DND-41 (cell line): Measurements from ENCODE around the gene NEB.

ENCODE experiments used
- ATAC-seq: fragments of 200-7000 bp; cut with Tn5 transposase; 3 replicates; pipeline ENCODE4 v1.9.1; 2021; ENCODE audit warnings: low read depth; ENCODE audit not compliant: insufficient read depth
- DNase-seq: peaks from one replicate; pipeline ENCODE4 v3.0.0-alpha.2; 2020
- H2AFZ ChIP-seq: 2 replicates; pipeline ENCODE4 v1.6.0; 2012; ENCODE audit warnings: low read depth, low read length
- H3K27ac ChIP-seq: 2 replicates; pipeline ENCODE4 v1.5.1; 2012; ENCODE audit warnings: low read length, inconsistent platforms
- H3K27me3 ChIP-seq: fragments of 200-600 bp; sonication (generic); 2 replicates; pipeline ENCODE4 v1.6.0; 2012; ENCODE audit warnings: low read length, mild to moderate bottlenecking, inconsistent platforms; ENCODE audit not compliant: insufficient read depth, poor library complexity
- H3K36me3 ChIP-seq: 2 replicates; pipeline ENCODE4 v1.5.1; 2012; ENCODE audit warnings: low read length, inconsistent platforms; ENCODE audit not compliant: insufficient read depth
- H3K4me1 ChIP-seq: 2 replicates; pipeline ENCODE4 v1.5.1; 2012; ENCODE audit warnings: mild to moderate bottlenecking, low read length; ENCODE audit not compliant: insufficient read depth
- H3K4me2 ChIP-seq: 2 replicates; pipeline ENCODE4 v1.6.0; 2012; ENCODE audit warnings: mild to moderate bottlenecking, moderate library complexity, low read length, inconsistent platforms; ENCODE audit not compliant: insufficient read depth
- H3K4me3 ChIP-seq, 2 experiments: fragments of 200-600 bp in 1 of 2; shearing (Covaris generic) in 1 of 2; 2 replicates each; pipeline ENCODE4 v1.5.1; 2012 to 2016; ENCODE audit warnings: inconsistent platforms in 2 of 2, low read length in 2 of 2, mild to moderate bottlenecking in 2 of 2, low read depth in 1 of 2, moderate library complexity in 1 of 2
- H3K79me2 ChIP-seq: 2 replicates; pipeline ENCODE4 v1.6.0; 2012; ENCODE audit warnings: low read length, inconsistent platforms; ENCODE audit not compliant: insufficient read depth
- H3K9ac ChIP-seq: 2 replicates; pipeline ENCODE4 v1.6.0; 2012; ENCODE audit warnings: low read depth, mild to moderate bottlenecking, inconsistent platforms, low read length, moderate library complexity
- H3K9me3 ChIP-seq: 2 replicates; pipeline ENCODE4 v1.5.1; 2012; ENCODE audit warnings: low read length, moderate library complexity, mild to moderate bottlenecking, inconsistent platforms; ENCODE audit not compliant: insufficient read depth, severe bottlenecking
- H4K20me1 ChIP-seq: 2 replicates; pipeline ENCODE4 v1.6.0; 2012; ENCODE audit warnings: low read length; ENCODE audit not compliant: insufficient read depth
- CTCF ChIP-seq: IDR thresholded peaks from 2 replicates; pipeline ENCODE4 v1.5.1; 2012; ENCODE audit warnings: borderline replicate concordance, low read length, moderate library complexity, mild to moderate bottlenecking; ENCODE audit not compliant: poor library complexity, severe bottlenecking; ENCODE audit errors: extremely low read depth
- EZH2 ChIP-seq: IDR thresholded peaks from 3 replicates; pipeline ENCODE4 v1.6.1; 2012; ENCODE audit warnings: borderline replicate concordance, low read depth, mild to moderate bottlenecking, moderate library complexity, low read length, inconsistent platforms; ENCODE audit not compliant: severe bottlenecking

Gene NEB

GRCh38 chr2:151534001-151534400, 200.3 kb downstream of the NEB start:
- H3K27ac ChIP-seq, result no peak overlapping the region
- H3K79me2 ChIP-seq, result no peaks in the 10 kb centered on the region
- TF ChIP-seq CTCF (no peak), EZH2 (no peak)
- H3K27me3 ChIP-seq, result no peaks in the 10 kb centered on the region
- H3K4me1 ChIP-seq, result no peaks in the 10 kb centered on the region
- H3K4me3 ChIP-seq, result no peak overlapping the region
- H2AFZ ChIP-seq, result no peak overlapping the region
- H3K4me2 ChIP-seq, result no peak overlapping the region
- ATAC-seq (no peak), DNase-seq (no peak)
- no peaks in the 10 kb centered on the region for H4K20me1 ChIP-seq
- no peaks in the 10 kb centered on the region for H3K36me3 ChIP-seq
- H3K9ac ChIP-seq, result no peak overlapping the region
- H3K9me3 ChIP-seq, result no peaks in the 10 kb centered on the region

- no peaks in the 10 kb centered on the region for H3K9me3 ChIP-seq
- no peak overlapping the region for H3K4me3 ChIP-seq
- TF ChIP-seq EZH2, result no peak
- no peak for TF ChIP-seq CTCF
- ATAC-seq, result no peak
- H3K79me2 ChIP-seq, result no peaks in the 10 kb centered on the region
- H2AFZ ChIP-seq, result no peak overlapping the region
- H3K4me1 ChIP-seq, result no peaks in the 10 kb centered on the region
- no peak overlapping the region for H3K9ac ChIP-seq
- no peaks in the 10 kb centered on the region for H4K20me1 ChIP-seq
- no peak for DNase-seq
- H3K27me3 ChIP-seq, result no peaks in the 10 kb centered on the region
- H3K36me3 ChIP-seq, result no peaks in the 10 kb centered on the region
- no peak overlapping the region for H3K4me2 ChIP-seq
- no peak overlapping the region for H3K27ac ChIP-seq
These were observed 201.1 kb downstream of the NEB start for GRCh38 chr2:151533127-151533526.

- Histone ChIP-seq H3K9me3 (no peaks in the 10 kb centered on the region), H3K4me3 (no peak overlapping the region), H4K20me1 (no peaks in the 10 kb centered on the region), H3K27me3 (no peaks in the 10 kb centered on the region), H3K9ac (no peak overlapping the region), H2AFZ (no peak overlapping the region), H3K36me3 (no peaks in the 10 kb centered on the region), H3K4me2 (no peak overlapping the region), H3K27ac (no peak overlapping the region), H3K79me2 (no peaks in the 10 kb centered on the region), H3K4me1 (no peaks in the 10 kb centered on the region)
- TF ChIP-seq EZH2, result no peak
- TF ChIP-seq CTCF, result no peak
- no peak for ATAC-seq
- DNase-seq, result no peak
These were observed 207.6 kb downstream of the NEB start for GRCh38 chr2:151526572-151527090.

GRCh38 chr2:151525821-151526373, 208.4 kb downstream of the NEB start:
- Histone ChIP-seq H3K9me3 (no peaks in the 10 kb centered on the region), H3K27me3 (no peaks in the 10 kb centered on the region), H3K4me2 (no peak overlapping the region), H3K9ac (no peak overlapping the region), H3K4me1 (no peaks in the 10 kb centered on the region), H3K4me3 (no peak overlapping the region), H3K79me2 (no peaks in the 10 kb centered on the region), H3K36me3 (no peaks in the 10 kb centered on the region), H3K27ac (no peak overlapping the region), H2AFZ (no peak overlapping the region), H4K20me1 (no peaks in the 10 kb centered on the region)
- TF ChIP-seq EZH2, result no peak
- no peak for TF ChIP-seq CTCF
- ATAC-seq (no peak), DNase-seq (no peak)
